ENCODE data around the gene RAD51B.

RAD51B gene

DNA sequence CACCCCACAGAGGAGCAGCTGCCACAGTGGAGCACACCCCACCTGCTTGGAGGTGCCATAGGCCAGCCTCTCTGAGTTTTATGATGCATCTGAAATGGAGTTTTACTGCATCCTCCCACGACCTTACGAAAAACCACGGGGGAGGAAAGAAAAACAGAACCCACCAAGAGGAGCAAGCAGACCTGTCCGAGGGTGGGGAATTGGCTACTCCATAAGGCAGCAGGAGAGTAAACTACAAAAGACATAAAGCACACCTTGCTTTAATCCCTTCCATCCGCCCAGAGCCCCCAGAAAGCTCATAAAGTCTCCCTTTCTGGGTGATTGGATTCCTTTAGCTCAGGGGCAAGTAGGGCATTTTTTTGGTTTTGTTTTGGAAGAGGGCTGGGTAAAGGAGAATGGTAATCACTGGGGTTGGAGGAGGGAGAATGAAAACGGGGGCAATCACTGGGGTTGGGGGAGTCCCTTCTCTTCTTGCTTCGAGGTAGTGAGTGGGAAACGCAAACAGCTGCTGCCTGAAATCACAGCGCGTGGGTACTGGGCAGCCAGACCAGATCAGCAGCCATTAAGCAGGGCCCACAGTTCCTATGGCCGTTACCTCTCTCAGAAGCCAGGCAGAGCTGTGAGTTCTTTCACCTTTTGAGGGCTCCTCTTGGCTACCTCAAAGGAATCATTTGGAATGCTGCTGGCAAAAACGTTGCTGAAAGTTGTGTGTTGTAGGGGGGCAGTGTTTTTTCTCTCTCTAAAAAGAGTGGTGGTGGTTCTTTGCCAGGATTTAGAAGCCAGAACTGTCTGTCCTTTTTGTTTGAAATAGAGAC lies 539.6 kb downstream of the RAD51B start:
- no peak for TF ChIP-seq EZH2 (optimal IDR thresholded peaks at IDR 0.05; ENCODE audit: low read depth, low read length)
- TF ChIP-seq EZH2phosphoT487 (IDR thresholded peaks at IDR 0.05; ENCODE audit: low read length) = no peak
- TF ChIP-seq, protein P1, sequence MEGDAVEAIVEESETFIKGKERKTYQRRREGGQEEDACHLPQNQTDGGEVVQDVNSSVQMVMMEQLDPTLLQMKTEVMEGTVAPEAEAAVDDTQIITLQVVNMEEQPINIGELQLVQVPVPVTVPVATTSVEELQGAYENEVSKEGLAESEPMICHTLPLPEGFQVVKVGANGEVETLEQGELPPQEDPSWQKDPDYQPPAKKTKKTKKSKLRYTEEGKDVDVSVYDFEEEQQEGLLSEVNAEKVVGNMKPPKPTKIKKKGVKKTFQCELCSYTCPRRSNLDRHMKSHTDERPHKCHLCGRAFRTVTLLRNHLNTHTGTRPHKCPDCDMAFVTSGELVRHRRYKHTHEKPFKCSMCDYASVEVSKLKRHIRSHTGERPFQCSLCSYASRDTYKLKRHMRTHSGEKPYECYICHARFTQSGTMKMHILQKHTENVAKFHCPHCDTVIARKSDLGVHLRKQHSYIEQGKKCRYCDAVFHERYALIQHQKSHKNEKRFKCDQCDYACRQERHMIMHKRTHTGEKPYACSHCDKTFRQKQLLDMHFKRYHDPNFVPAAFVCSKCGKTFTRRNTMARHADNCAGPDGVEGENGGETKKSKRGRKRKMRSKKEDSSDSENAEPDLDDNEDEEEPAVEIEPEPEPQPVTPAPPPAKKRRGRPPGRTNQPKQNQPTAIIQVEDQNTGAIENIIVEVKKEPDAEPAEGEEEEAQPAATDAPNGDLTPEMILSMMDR (IDR thresholded peaks at IDR 0.05; ENCODE audit: low read length) = no peak
- Histone ChIP-seq H3K9me2 (replicated peaks; ENCODE audit: insufficient read depth, low read length) (no peaks in the 10 kb centered on the region), H3K4me3 (ENCODE audit: low read length) (no peak overlapping the region), H3K9me3 (replicated peaks; ENCODE audit: insufficient read depth, low read length) (no peaks in the 10 kb centered on the region), H3K27me3 (replicated peaks; ENCODE audit: insufficient read depth, low read length) (no peaks in the 10 kb centered on the region), H3K9ac (ENCODE audit: low read length) (no peak overlapping the region), H3K27ac (ENCODE audit: low read length) (no peak overlapping the region), H3K79me2 (ENCODE audit: low read length) (no peaks in the 10 kb centered on the region), H3K36me3 (replicated peaks; ENCODE audit: insufficient read depth, low read length) (no peaks in the 10 kb centered on the region), H3K4me2 (ENCODE audit: low read depth, low read length) (no peak overlapping the region), H3F3A (ENCODE audit: insufficient read depth, low read length) (no peaks in the 10 kb centered on the region), H2AFZ (ENCODE audit: low read length) (no peak overlapping the region), H4K20me1 (ENCODE audit: insufficient read depth, low read length) (no peaks in the 10 kb centered on the region), H3K4me1 (ENCODE audit: low read length) (no peaks in the 10 kb centered on the region)
- no peak for DNase-seq

DNA sequence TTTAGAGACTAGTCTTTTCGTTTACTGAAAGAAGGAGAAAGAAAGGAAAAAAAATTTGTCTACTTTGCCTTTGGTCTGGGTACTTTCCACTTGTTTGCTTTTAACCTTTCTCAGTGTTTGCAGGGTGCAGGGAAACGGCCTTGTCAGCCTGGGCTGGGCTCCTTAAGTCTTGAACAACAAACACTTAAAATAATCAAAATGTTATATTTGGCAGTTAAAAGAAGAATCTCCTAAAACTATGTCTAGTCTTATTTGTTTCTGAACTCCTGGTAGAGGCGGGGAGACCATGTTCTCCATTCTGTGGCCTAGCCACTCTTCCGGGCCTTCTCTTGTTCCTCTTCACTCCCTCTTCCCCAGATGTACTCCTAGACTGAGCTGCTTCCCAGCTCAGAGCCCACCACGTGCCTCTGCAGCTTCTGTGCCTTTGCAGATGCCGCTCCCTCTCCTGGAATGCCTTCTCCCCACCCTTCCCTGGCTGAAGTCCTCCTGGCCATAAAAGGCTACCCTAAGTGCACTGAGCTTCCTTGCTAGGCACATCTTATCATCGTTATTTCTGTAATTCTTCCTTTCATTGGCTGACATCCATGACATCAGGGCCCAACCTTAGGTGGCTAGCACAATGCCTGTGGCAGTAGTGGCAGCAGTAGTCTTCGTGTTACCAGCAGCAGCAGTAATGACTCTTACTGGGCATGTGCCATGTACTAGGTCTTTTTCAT lies 540.4 kb downstream of the RAD51B start:
- Histone ChIP-seq H3K27me3 (replicated peaks; ENCODE audit: insufficient read depth, low read length) (no peaks in the 10 kb centered on the region), H3K9me2 (replicated peaks; ENCODE audit: insufficient read depth, low read length) (no peaks in the 10 kb centered on the region), H3K4me3 (ENCODE audit: low read length) (no peak overlapping the region), H3K4me1 (ENCODE audit: low read length) (no peaks in the 10 kb centered on the region), H3K9ac (ENCODE audit: low read length) (no peak overlapping the region), H3K36me3 (replicated peaks; ENCODE audit: insufficient read depth, low read length) (no peaks in the 10 kb centered on the region), H2AFZ (ENCODE audit: low read length) (no peak overlapping the region), H3K9me3 (replicated peaks; ENCODE audit: insufficient read depth, low read length) (no peaks in the 10 kb centered on the region), H4K20me1 (ENCODE audit: insufficient read depth, low read length) (no peaks in the 10 kb centered on the region), H3K4me2 (ENCODE audit: low read depth, low read length) (no peak overlapping the region), H3F3A (ENCODE audit: insufficient read depth, low read length) (no peaks in the 10 kb centered on the region), H3K27ac (ENCODE audit: low read length) (no peak overlapping the region), H3K79me2 (ENCODE audit: low read length) (no peaks in the 10 kb centered on the region)
- TF ChIP-seq, protein P1 (IDR thresholded peaks at IDR 0.05; ENCODE audit: low read length) = no peak
- no peak for TF ChIP-seq EZH2 (optimal IDR thresholded peaks at IDR 0.05; ENCODE audit: low read depth, low read length)
- TF ChIP-seq EZH2phosphoT487 (IDR thresholded peaks at IDR 0.05; ENCODE audit: low read length) = no peak
- no peak for DNase-seq

DNA sequence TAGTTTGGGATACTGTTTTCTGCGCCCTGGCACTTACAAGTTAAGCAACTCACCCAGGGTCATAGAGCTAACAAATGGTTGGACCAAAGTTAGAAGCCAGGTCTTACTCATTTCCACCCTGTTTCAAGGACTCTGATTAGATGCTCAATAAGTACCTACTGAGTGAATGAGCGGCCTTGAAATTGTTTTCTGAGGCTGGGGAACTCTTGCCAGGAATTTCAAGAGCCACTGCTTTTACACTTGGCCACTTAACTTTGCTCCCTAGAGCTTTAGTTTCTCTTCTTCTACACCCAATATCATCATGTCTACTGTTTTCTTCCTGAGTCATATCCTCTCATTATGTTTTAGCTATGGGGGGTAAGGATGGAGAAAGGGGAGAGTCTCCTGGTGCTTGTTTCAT lies 541.7 kb downstream of the RAD51B start:
- Histone ChIP-seq H3K36me3 (replicated peaks; ENCODE audit: insufficient read depth, low read length) (no peaks in the 10 kb centered on the region), H3K9me3 (replicated peaks; ENCODE audit: insufficient read depth, low read length) (no peaks in the 10 kb centered on the region), H3K9ac (ENCODE audit: low read length) (no peak overlapping the region), H3F3A (ENCODE audit: insufficient read depth, low read length) (no peaks in the 10 kb centered on the region), H3K27ac (ENCODE audit: low read length) (no peak overlapping the region), H3K4me1 (ENCODE audit: low read length) (no peaks in the 10 kb centered on the region), H3K27me3 (replicated peaks; ENCODE audit: insufficient read depth, low read length) (no peaks in the 10 kb centered on the region), H3K4me2 (ENCODE audit: low read depth, low read length) (no peak overlapping the region), H4K20me1 (ENCODE audit: insufficient read depth, low read length) (no peaks in the 10 kb centered on the region), H3K9me2 (replicated peaks; ENCODE audit: insufficient read depth, low read length) (no peaks in the 10 kb centered on the region), H2AFZ (ENCODE audit: low read length) (no peak overlapping the region), H3K79me2 (ENCODE audit: low read length) (no peaks in the 10 kb centered on the region), H3K4me3 (ENCODE audit: low read length) (no peak overlapping the region)
- TF ChIP-seq EZH2phosphoT487 (IDR thresholded peaks at IDR 0.05; ENCODE audit: low read length) = no peak
- TF ChIP-seq EZH2 (optimal IDR thresholded peaks at IDR 0.05; ENCODE audit: low read depth, low read length) = no peak
- TF ChIP-seq, protein P1 (IDR thresholded peaks at IDR 0.05; ENCODE audit: low read length) = no peak
- no peak for DNase-seq
